Measurements from ENCODE around the gene FUBP3.
"Not testable (repeated sequence)": the region's sequence is repeated elsewhere in the genome, so short reads cannot be mapped to it uniquely, and the experiment has no call there.

FUBP3 gene

GRCh38 chr9:130556396-130557076, 22.8 kb upstream of the FUBP3 start:
- DNase-seq (ENCODE audit: extremely low read depth in 1 of 2, low read depth in 1 of 2), result no peak

- no peak for DNase-seq (ENCODE audit: extremely low read depth in 1 of 2, low read depth in 1 of 2)
Observed at GRCh38 chr9:130557077-130557468, 22.3 kb upstream of the FUBP3 start.

GRCh38 chr9:130561056-130561455, 18.3 kb upstream of the FUBP3 start:
- DNase-seq (ENCODE audit: extremely low read depth in 1 of 2, low read depth in 1 of 2), result no peak

DNA sequence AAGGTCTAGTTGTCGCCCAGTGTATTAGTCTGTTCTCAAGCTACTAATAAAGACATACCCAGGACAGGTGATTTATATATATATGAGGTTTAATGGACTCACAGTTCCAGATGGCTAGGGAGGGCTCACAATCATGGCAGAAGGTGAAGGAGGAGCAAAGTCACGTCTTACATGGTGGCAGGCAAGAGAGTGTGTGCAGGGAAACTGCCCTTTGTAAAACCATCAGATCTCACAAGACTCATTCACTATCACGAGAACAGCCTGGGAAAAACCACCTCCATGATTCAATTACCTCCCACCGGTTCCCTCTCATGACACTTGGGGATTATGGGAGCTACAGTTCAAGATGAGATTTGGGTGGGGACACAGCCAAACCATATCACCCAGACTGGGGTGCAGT, 16.9 kb upstream of the FUBP3 start:
- DNase-seq (ENCODE audit: extremely low read depth in 1 of 2, low read depth in 1 of 2), result not testable (repeated sequence)

- DNase-seq (ENCODE audit: extremely low read depth in 1 of 2, low read depth in 1 of 2), result no peak
Observed at GRCh38 chr9:130563797-130564196, 15.6 kb upstream of the FUBP3 start.

- DNase-seq (ENCODE audit: extremely low read depth in 1 of 2, low read depth in 1 of 2), result no peak
Observed at GRCh38 chr9:130565792-130566191, 13.6 kb upstream of the FUBP3 start.

GRCh38 chr9:130570208-130570607, 9.2 kb upstream of the FUBP3 start:
- no peak for DNase-seq (ENCODE audit: extremely low read depth in 1 of 2, low read depth in 1 of 2)

DNA sequence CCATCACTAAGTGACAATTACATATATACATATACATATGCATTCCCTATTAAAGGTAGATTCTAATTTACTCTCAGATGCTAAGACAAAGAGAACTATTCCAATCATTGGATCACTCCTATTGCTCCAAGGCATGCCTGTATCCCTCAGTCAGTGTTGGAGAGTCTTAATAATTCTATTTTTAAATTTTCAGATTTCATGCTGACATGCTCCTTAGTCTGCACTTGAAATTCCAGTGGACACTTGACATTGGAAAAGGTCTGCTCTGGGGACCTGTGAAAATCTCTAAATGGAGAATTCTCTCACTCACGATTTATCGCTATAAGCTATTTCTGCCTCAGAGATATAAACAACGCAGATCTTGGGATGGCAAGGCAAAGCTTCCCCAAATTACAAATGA, 3.9 kb upstream of the FUBP3 start:
- DNase-seq (ENCODE audit: extremely low read depth in 1 of 2, low read depth in 1 of 2), result no peak

GRCh38 chr9:130576176-130576575, 3.2 kb upstream of the FUBP3 start:
- DNase-seq (ENCODE audit: extremely low read depth in 1 of 2, low read depth in 1 of 2), result no peak

DNA sequence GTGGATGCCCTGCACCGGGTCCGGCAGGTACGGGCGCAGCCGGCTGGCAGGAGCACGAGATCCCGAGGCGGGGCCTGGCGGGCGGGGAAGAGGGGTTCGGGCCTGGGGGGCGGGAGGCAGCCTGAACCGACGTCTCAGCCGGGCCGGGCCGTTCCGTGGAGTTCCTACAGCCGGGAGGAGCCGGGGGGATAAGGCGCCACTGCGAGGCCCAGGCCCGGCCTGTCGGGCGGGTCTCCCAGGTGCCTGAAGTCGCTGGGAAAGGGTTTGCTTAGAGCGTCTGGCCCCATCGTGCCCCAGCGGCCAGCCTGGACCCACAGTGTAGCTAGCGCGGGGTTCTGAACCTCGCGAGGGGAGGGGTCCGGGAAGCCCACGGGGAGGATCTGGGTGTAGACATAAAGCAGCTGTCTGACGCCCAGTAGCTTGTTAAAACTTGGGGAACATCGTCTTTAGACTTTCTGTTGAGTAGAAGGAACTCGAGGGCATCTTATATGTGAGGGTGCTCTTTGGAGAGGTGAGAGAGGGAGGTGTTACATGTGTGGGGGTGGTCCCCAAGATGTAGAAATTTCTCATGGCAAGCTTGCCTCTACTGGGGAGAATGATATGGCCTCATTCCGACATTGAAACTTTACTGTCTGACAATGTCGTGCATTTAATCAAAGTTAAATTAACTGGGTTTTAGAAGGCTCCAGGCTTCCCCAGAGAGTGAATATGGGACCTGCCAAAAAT, 524 bp downstream of the FUBP3 start:
- DNase-seq (ENCODE audit: extremely low read depth in 1 of 2, low read depth in 1 of 2), result no peak

DNA sequence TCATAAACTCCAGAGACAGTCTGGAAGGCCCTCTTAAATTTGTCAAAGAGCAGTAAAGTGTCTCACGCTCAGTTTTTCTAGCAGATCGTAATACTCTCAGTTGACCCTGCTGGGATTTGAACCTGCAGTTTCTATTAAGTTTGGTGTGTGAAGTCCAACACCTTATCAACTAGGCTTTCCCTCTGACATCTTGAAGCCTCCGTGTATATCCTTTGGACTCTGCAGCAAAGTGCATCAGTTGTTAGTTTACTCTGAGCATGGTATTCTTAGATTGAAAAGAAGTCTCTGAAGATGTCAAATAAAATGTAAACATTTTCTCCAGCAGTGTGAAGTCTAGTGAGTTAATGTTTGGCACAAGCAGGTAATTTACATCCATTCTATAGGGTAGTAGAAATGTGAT, 2.4 kb downstream of the FUBP3 start:
- no peak for DNase-seq (ENCODE audit: extremely low read depth in 1 of 2, low read depth in 1 of 2)

- no peak for DNase-seq (ENCODE audit: extremely low read depth in 1 of 2, low read depth in 1 of 2)
Observed at GRCh38 chr9:130583271-130583670, 3.9 kb downstream of the FUBP3 start.

- no peak for DNase-seq (ENCODE audit: extremely low read depth in 1 of 2, low read depth in 1 of 2)
Observed at GRCh38 chr9:130587921-130588320, 8.5 kb downstream of the FUBP3 start.

DNA sequence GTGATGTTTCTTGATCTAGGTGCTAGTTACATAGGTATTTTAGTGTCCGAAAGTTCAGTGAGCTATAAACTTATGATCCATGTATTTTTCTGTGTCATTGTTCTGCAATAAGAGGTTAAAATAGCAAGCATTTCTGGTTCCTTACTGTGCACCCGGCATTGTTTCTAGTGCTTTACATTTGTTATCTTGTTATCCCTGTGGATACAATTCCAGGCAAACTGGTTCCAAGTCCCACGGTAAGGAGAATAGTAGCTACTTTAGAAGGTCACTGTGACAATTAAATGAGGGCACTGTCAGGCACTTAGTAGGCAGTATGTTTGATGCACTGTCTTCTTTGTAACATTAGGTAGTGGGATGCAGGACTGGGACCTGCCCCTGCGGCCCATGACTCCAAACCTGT, 9.0 kb downstream of the FUBP3 start:
- DNase-seq (ENCODE audit: extremely low read depth in 1 of 2, low read depth in 1 of 2), result no peak

DNA sequence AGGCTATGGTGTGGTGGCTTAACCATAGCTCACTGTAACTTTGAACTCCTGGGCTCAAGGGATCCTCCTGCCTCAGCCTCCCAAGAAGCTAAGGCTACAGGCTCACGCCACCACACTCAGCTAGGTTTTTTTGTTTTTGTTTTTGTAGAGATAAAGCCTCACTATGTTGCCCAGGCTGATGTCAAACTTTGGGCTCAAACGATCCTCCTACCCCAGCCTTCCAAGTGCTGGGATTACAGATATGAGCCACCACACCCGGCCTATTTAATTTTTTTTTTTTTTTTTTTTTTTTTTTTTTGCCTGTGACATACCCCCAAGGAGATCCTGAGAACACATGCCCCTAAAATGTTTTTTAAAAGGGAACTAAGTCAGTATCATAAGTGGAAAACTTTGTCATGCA, 10.4 kb downstream of the FUBP3 start:
- DNase-seq (ENCODE audit: extremely low read depth in 1 of 2, low read depth in 1 of 2), result no peak

- no peak for DNase-seq (ENCODE audit: extremely low read depth in 1 of 2, low read depth in 1 of 2)
Observed at GRCh38 chr9:130590305-130590704, 10.9 kb downstream of the FUBP3 start.

- no peak for DNase-seq (ENCODE audit: extremely low read depth in 1 of 2, low read depth in 1 of 2)
Observed at GRCh38 chr9:130593020-130593419, 13.6 kb downstream of the FUBP3 start.

DNA sequence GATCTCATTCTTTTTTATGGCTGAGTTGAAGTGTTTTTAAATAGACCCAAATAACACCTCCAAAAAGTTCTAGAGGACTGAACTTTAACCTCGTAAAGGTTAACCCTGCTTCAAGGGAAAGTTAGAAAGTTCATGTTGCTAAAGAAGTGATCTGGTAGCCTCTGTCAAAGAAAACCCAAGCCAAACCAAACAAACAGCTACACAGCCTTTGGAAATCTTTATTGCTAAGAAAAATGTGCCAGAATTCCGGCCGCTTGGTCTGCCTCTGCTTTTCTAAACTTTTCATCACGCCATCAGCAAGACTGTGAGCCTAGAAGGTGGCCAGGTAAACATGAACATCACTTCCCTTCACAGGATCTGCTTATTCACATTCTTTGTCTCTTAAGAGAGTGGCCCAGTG, 17.9 kb downstream of the FUBP3 start:
- DNase-seq (ENCODE audit: extremely low read depth in 1 of 2, low read depth in 1 of 2), result no peak

- DNase-seq (ENCODE audit: extremely low read depth in 1 of 2, low read depth in 1 of 2), result no peak
Observed at GRCh38 chr9:130598188-130598587, 18.8 kb downstream of the FUBP3 start.

- no peak for DNase-seq (ENCODE audit: extremely low read depth in 1 of 2, low read depth in 1 of 2)
Observed at GRCh38 chr9:130599625-130600024, 20.2 kb downstream of the FUBP3 start.

- no peak for DNase-seq (ENCODE audit: extremely low read depth in 1 of 2, low read depth in 1 of 2)
Observed at GRCh38 chr9:130601100-130601499, 21.7 kb downstream of the FUBP3 start.

DNA sequence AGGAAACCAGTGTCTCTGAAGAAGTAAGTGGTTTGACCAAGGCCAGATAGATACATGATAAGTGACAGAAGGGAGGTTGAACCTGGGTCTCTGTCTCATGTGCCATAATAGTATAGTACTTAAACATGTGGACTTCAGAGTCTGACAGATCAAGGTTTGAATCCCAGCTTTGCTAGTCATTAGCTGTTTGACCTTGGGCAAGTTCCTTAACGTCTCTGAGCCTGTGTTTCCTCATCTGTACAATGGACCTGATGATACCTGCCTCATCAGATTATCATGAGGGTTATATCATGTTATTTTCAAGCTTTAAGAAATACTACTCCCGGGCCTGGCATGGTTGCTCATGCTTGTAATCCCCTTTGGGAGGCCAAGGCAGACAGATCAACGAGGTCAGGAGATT, 24.9 kb downstream of the FUBP3 start:
- DNase-seq (ENCODE audit: extremely low read depth in 1 of 2, low read depth in 1 of 2), result no peak
